DMS 273 (cell line): Measurements from ENCODE around the gene ELMO1.
A peak's percentile ranks its signal among the peaks of the same experiment; 100 is the strongest.

ENCODE experiments used
- DNase-seq: peaks from one replicate; lab custom pipeline; 2025; ENCODE audit not compliant: unreplicated experiment; lab: John Stamatoyannopoulos, UW

Gene ELMO1

DNA sequence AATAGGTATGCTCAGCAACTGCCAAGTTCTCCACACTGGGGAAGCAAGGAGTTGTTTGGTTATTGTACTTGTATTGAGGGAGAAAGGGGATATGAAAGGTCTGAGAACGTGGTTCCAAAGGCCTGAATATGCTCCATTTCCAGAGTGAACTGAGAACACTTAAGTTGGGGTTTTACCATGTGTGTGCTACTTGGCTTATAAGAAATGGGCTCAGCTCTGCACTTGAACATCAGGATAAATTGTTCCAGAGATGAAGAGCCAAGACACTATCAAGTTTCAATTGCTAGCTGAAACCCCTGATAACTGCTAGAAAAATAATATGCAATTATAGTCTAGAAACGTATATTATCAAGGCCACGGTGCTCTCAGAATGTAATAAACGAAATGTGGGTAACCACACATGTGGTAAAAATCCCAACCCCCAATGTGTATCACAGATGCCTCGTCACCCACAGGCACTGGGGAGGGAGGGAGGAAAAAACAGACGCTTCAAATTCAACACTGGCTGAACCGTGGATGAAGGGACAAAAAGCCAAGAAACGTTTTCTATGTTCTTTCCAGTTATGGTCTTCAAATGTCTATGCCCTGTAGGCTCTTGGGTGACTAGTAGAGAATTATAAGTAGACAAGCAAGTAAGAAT is 16.3 kb downstream of the ELMO1 start:
- no peak for DNase-seq

DNA sequence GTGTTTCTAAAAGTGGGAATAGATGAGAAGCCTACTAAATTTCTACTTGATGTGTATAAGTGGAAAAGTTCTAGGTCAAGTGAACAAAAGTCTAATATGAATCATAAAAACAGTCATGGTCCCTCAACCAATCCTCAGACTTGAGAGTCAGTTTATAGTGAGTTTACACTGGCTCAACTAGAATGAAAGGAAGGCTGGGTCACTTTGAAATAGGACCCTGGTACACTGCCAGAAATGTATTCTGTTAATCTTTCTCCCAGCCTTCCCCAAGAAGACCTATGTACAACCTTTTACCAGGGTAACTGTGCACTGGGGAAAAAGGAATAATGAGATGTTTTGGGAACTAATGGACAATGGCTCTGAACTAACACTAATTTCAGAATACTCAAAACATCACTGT is 17.3 kb downstream of the ELMO1 start:
- DNase-seq = no peak

DNA sequence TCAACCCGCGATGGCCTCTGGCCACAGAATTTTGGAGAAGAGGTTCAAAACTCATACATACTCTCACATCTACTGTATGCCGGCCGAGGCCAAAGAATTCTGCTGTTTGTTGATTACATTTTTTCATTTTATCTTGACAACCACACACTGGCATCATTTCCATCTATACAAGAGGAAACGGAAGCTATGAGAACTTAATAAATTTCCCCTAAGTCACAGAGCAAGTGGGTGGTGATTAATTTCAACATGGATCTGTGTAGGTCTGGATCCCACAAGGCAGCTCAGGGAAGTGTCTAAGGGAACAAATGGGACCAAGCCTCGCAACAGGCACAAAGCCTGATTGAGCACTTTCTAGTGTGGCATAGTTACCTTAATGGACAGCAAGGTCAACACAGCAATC is 18.0 kb downstream of the ELMO1 start:
- no peak for DNase-seq

DNA sequence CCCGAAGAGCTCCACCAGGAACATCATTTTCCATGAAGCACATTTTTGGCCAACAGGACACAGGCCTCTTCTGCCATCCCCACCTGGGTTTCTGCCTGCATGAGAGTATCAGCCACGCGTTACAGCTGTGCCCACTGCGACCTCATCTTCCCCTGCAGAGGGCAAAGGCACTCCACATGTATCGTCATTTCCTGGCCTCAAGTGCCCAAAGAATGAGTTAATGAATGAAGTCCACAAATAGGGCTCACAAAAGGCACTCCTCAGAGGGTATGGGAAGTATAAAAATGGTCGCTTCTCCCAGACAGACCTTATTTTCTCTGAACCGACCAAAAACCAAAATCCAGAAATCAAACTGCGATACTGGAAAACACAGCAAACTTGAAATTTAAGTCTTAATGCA is 18.5 kb downstream of the ELMO1 start:
- no peak for DNase-seq

DNA sequence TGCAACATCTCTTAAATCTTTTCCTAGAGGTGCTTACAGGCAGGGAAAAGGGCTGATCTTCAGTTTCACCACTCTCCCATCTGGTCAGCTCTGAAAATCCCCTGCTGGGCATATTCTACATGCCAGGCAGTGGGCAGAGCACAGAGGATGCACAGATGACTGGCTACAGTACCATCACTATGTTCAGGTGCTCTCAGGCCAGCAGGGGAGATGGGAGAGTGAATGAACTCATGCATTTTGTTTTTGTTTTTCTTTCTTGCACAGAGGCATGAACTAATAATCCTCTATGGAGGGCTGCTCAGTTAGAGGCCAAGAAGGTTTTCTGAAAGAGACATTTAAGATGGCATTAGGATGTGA is 19.3 kb downstream of the ELMO1 start:
- DNase-seq = no peak

DNA sequence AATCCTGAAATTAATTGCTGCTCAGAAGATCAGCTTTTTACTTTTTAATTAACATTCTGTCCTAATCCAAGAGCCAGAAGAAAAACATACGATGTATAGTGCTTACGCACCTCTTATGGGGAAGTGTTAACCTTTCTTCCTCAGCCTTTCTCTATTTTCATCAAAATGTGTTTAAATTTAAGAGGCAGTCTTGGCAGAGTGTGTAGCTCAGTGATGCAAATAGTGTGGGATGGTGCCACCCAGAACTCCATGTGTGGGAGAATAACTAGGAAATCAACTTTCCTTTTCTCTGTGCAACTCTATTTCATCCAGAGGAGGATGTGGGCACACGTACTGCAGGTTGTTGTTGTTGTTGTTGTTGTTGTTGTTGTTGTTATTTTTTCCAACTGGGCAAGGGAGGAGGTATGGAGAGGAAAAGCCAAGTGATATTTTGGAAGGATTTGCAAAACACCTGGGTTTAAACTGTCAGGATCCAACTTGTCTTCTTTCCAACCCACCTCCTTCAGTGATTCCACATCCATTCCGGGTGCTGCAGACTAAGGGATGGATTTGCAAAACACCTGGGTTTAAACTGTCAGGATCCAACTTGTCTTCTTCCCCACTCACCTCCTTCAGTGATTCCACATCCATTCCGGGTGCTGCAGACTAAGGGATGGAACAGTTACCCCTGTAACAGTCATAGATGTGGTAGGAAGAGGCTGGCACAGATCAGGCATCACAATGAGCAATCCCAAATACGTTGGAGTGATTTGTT is 19.8 kb downstream of the ELMO1 start:
- DNase-seq = no peak

DNA sequence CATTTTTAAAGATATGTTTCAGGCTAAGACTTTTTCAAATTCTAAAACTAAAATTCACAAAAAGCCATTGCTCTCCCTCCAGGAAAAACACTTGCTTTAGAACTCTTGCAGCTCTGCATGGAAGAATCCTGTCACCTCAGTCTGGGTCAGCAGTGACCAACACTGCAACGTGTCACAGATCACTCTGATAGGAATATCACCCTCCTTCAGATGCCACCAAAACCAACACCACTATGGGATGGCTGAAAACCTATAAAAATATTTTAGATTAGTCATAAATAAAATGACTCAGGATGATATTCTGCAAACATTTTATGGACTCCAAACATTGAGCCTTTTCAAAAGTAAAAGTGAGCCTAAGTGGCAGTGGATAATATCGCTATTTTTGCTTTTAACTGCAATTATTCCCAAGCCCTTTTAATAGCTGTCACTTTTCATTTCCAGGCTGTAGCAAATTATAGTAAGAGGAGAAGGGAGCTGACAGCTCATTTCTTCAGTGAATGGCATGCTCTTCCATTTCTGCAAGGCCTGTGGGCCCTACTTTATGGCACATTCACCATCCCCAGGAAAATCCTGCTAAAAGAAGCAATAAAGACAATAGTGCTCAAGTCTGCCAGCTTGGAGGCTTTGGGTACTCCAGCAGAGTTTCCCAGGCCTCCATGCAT is 21.3 kb downstream of the ELMO1 start:
- no peak for DNase-seq

DNA sequence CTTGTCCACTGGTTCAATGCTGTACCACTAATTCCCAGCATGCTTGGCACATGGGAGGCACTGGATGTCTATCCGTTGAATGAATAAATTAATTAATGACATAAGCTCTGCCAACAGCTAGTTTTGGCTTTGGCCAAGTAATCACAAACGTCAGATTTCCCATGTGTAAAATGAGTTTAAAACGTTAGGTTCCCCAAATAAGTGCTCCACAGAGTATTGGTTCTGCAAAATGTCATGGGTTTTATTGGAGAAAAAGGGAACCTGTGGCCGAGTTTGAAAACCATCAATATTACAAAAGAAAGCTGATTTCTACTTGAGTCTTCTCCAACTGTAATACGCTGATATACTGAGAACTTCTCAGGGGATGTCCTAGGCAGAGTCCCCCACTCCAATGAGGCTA is 23.2 kb downstream of the ELMO1 start:
- no peak for DNase-seq

DNA sequence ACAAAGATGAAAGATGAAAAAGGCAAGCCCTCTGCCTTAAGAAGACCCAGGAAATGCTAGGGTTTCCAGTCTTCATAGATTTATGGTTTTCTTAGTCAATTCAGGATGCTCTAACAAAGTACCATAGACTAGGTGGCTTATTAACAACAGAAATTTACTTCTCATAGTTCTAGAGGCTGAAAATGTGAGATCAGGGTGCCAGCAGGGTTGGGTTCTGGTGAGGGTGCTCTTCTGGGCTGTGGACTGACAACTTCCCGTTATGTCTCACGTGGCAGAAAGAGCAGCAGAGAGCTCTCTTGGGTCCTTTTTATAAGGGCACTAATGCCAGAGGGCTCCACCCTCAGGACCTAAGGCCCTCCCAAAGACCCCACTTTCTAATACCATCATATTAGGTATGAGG is 23.7 kb downstream of the ELMO1 start:
- DNase-seq = no peak

DNA sequence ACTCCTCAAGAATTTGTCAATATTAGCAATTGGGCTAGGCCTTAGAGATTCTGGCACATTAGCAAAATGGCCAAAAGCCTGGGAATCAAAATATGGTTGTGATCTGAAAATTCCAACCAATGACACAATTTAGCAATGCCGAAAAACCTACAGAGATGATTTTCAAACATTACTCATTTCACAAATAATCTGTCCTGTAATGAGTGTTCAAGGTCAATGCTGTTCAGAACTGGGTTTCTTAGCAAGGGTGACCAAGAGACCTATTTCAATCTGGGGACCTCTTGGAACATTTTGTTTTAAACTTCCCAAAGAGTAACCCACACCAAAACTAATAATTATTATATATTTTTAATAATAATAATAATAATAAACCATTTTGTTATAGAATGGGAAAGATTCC is 24.1 kb downstream of the ELMO1 start:
- no peak for DNase-seq

DNA sequence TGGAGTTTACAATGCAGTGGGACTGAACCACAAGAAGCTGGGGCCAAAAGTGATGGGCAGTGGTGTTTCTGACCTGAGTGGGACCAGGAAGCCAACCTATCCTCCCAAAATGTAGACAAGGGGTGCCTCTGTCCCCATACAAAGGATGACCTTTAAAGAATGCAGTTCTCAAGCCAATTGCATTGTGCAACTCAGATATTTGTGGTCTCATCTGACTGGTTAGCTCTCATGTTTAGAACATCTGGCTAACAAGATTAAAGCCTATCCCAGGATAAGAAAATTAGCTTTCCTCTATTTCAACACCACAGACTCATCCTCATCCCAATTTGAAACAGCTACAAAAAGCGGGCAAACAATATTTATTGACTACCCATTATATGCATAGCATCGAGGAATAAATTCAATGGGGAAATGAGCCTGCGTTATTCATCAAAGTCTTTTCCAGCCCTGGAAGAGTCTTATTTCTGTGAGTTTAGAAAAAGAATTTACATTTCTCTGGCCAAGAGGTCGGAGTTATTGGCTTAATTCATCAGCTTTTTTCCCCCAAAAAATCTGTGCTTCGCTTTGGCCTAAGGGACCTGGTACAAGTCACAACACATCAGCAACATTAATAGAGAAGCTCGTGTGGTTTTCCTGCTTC is 26.7 kb downstream of the ELMO1 start:
- no peak for DNase-seq

DNA sequence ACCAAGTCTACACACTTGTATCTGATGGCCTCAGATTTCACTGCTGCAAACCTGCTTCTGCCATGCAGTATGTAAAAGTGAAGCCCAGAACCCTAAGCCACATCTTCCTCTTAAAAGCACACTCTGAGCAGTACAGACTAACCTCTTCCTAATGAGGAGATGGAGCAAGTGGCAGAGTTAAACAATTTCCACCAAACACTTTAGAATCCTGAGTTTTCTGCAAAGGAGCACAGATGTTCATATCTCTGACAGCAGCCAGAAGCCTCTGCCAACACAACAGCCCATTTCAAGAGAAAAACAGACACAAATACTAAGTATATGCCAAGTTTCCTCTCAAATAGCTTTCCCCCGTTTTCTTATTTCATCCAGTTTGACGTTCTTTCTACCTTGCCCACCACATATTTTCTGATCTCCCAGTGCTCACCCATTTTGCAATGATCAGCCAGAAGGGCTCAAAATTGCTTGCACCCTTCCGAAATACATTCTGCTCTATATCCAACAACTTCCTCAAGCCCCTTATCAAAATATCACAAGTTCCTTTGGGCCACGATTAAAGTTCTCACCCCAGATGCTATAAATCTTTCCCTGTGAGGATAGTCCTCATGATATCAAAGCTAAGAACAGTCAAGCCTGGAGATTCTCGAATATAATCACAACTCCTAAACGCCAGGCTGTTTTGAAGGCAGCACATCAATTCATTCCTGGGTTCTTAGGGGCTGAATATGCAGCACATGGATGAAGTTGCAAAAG is 27.5 kb downstream of the ELMO1 start:
- DNase-seq = peak; percentile 19

DNA sequence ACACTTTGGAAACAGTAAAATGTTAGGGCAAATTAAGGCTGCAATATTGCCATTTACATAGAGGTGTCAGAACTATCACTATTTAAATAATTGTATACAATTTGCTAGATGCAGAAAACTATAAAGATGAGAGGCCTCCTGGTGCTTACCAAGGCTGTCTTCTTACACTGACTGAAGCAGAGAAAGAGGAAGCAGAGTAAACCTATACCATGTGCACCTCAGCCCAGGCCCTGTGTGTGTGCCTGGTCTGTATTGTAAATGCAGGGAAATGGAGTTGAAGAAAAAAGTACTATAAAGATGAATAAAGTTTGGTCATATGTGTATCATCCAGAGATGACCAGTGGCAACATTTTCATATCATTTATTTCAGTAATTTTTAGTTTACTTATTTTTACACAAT is 29.2 kb downstream of the ELMO1 start:
- DNase-seq = no peak

DNA sequence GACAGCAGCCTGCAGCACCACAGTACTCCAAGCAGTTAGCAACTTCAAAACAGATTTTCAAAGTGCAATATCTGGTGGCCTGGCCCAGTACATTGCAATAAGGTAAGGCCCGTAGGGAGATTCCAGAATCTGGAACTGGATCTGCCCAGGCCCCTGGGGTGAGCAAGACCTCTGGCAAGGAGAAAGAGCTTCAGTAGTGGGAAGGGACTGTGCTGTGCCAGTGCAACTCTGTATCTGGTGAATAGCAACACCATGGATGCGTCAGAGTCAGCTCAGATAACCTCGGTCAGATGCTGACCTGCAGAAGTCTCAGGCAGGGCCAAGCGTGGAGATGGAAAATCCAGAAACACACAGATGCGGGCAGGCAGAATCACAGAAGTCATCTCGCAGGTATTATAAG is 30.3 kb downstream of the ELMO1 start:
- DNase-seq = no peak

DNA sequence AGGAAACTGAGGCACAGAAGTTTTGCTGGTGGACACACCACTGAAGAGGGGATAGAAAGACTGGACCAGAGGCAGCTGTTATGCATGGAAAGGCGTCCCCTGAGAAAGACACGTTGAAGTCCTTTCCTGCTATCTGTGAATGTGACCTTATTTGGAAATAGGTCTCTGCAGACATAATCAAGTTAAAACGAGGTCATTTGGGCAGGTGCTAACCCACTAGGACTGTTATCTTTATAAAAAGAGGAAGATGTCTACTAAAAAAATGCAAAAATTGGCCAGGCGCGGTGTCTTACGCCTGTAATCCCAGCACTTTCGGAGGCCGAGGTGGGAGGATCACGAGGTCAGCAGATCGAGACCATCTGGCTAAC is 31.6 kb downstream of the ELMO1 start:
- DNase-seq = no peak

DNA sequence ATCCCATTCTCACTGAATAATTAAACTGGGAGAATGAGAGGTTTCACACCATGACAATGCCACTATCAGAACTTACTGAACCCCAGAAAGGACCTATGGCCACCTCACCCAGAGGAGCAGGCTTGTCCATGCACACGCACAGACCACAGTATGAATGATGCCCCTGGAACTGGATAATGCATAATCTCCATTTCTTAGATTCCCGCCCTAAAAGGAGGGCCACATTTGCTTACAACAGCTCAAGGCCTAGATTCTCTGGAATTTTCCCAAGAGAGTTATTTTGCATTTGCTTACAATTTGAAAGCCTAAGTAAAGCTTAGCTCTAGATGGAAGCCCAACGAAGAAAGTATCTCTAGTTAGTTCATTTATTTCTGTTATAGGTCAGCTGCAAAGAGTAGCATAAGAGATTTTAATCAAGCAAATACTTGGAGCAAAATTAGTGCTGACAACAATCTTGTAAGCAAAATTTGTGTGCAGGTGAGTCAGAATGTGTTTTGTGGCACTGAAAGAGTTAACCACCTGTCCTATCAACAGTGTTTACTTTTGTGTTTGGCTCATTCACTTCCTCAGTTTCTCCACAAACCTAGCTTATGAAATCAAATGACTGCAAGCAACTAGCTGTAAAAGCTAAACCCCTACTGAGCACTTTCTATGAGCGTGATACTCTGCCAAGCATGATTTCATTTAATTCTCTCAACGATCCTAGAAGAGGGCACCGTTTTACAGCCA is 32.1 kb downstream of the ELMO1 start:
- no peak for DNase-seq

DNA sequence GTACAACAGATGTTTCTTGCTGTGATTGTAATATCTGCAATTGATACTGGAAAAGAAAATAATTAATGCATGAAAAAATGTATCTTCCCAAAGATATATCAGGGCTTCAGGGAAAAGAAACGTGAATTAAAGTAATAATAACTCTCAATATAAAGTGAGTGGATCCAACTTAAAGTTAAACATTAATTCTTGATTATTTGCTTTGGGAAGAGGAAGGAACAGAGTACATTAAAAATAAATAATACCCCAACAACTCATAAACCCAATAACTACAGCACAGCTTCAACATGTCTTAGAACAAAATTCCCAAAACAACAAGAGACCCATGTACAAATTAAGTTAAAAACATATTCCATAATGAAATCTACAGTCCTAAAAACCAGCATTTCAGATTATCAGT is 33.0 kb downstream of the ELMO1 start:
- no peak for DNase-seq

DNA sequence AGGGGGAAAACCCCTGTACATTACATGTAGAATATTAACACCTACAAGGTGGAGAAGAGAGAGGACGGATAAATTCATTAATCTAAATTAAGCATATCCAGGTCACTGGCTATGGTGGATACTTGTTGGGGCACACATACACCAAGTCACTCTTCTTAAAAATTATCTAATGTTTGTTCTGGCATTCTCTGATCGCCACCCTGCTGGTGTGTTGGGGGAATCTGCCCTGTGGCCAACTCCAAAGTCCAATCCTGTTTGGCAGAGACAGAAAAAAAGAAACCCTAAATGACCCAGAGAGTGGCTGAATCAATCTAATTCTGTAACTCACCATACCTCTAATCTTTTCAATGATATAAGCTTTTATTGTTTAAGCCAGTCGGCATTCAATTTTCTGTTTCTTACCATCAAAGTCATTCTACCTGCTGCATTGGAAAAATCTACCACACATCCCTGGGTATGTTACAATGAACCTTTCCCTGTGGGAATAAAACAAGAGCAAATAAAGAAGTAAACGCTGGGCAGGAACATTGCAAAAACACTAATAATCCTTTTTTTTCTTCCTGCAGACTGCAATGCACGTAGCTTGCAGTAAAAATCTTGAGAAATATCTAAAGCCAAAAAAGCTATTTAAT is 34.2 kb downstream of the ELMO1 start:
- no peak for DNase-seq

DNA sequence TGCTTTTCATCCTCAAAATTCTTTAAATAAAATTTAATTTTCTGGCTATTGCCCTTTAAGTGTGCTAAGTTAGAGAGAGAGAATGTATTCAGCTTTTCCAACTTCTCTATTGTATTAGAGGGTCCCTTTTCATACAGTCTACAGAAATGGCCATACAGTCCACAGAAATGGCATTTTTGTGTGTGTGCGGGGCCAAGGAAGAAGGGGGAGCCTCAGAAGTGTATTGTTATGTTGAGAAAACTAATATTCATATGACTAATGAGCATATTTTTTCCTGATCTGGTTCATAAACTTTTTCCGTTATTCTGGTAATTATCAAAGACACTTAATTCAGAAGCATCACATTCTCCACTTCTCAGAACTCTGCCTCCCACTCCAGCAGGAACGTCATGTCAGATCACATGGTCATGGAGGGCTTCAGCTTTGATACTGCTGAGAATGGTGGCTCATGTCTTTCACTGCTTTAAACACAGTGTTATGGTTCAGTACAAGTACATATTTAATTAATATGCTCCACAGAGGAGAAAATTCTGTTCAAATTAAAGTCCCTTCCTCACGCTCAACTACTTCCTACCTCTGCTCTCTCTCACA is 37.1 kb downstream of the ELMO1 start:
- no peak for DNase-seq
